ENCODE measurements around the gene SLC2A9.

GRCh38 chr4:9942921-9943600 lies 78.2 kb downstream of the SLC2A9 start:
- TF ChIP-seq CTCF (conservative IDR thresholded peaks at IDR 0.05; ENCODE audit: low read length) (no peak), EZH2phosphoT487 (IDR thresholded peaks at IDR 0.05; ENCODE audit: borderline replicate concordance) (no peak)

Measured in Loucy (cell line).